ENCODE data around the gene FHAD1. TPM values are rescaled to one million over a fixed set of nuclear protein-coding genes. Genes with fewer than 3 reads are reported as not detected.

FHAD1 gene
- total and polyA plus RNA-seq, 10 of the 15 experiments (the other 5 are each of a cell fraction or from before 2014, with no cell fraction given) = 0.09 to 1.0 (median 0.32) TPM; not detected in 2

GRCh38 chr1:15417059-15417934, 170.3 kb downstream of the FHAD1 start (continued):
- TF ChIP-seq HDAC6 (IDR thresholded peaks at IDR 0.05; ENCODE audit: unreplicated experiment) (no peak), ZNF592 (IDR thresholded peaks at IDR 0.05) (no peak), ZNF24 (IDR thresholded peaks at IDR 0.05) (no peak), SUPT20H (IDR thresholded peaks at IDR 0.05; ENCODE audit: borderline replicate concordance, control insufficient read depth, low read depth, low read length) (no peak), NR2F1 (conservative IDR thresholded peaks at IDR 0.05) (peak; percentile 73), HDAC2 (IDR thresholded peaks at IDR 0.05) (no peak), JUNB (IDR thresholded peaks at IDR 0.05) (peak; percentile 89), REST (IDR thresholded peaks at IDR 0.05; ENCODE audit: low read depth, low read length) (no peak), ETV6 (conservative IDR thresholded peaks at IDR 0.05 in 1 of 2, IDR thresholded peaks at IDR 0.05 in 1 of 2; ENCODE audit: borderline replicate concordance in 1 of 2, low read depth in 1 of 2) (peak in 1 of 2 experiments; percentile 93; a peak in 2 of 4 replicates), ZNF217 (IDR thresholded peaks at IDR 0.05) (no peak), BMI1 (IDR thresholded peaks at IDR 0.05; ENCODE audit: borderline replicate concordance) (no peak; the same call in 1 of the 2 replicates), IKZF1 (conservative IDR thresholded peaks at IDR 0.05) (peak; percentile 96), CREM (IDR thresholded peaks at IDR 0.05; ENCODE audit: low read depth) (peak; percentile 68)
- TF ChIP-seq, protein P1, sequence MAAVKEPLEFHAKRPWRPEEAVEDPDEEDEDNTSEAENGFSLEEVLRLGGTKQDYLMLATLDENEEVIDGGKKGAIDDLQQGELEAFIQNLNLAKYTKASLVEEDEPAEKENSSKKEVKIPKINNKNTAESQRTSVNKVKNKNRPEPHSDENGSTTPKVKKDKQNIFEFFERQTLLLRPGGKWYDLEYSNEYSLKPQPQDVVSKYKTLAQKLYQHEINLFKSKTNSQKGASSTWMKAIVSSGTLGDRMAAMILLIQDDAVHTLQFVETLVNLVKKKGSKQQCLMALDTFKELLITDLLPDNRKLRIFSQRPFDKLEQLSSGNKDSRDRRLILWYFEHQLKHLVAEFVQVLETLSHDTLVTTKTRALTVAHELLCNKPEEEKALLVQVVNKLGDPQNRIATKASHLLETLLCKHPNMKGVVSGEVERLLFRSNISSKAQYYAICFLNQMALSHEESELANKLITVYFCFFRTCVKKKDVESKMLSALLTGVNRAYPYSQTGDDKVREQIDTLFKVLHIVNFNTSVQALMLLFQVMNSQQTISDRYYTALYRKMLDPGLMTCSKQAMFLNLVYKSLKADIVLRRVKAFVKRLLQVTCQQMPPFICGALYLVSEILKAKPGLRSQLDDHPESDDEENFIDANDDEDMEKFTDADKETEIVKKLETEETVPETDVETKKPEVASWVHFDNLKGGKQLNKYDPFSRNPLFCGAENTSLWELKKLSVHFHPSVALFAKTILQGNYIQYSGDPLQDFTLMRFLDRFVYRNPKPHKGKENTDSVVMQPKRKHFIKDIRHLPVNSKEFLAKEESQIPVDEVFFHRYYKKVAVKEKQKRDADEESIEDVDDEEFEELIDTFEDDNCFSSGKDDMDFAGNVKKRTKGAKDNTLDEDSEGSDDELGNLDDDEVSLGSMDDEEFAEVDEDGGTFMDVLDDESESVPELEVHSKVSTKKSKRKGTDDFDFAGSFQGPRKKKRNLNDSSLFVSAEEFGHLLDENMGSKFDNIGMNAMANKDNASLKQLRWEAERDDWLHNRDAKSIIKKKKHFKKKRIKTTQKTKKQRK (IDR thresholded peaks at IDR 0.05; ENCODE audit: low read depth, low read length) = no peak
